Sigmoid colon (tissue), 4 donors: ENCODE measurements around the gene NCKAP5.

Experiments used
- CTCF ChIP-seq, 4 experiments: fragments of 450-650 bp in 3 of 4; fragments of 200-600 bp in 1 of 4; IDR thresholded peaks; one replicate each; pipeline ENCODE4 v1.5.1; 2016 to 2019; ENCODE audit warnings: antibody characterized with exemption in 4 of 4, mild to moderate bottlenecking in 3 of 4, moderate library complexity in 2 of 4
- EP300 ChIP-seq, 4 donors: sonication (generic); formaldehyde crosslinking; IDR thresholded peaks; one replicate each; pipeline ENCODE4 v1.6.1; 2017; ENCODE audit warnings: antibody characterized with exemption in 4 of 4
- POLR2A ChIP-seq, 2 donors: fragments of 450-650 bp; IDR thresholded peaks; one replicate each; pipeline ENCODE4 v1.6.1; 2016; ENCODE audit warnings: antibody characterized with exemption in 2 of 2, mild to moderate bottlenecking in 2 of 2, moderate library complexity in 2 of 2
- POLR2AphosphoS5 ChIP-seq, 4 donors: sonication (generic); formaldehyde crosslinking; IDR thresholded peaks; one replicate each; pipeline ENCODE4 v1.6.1; 2017; ENCODE audit warnings: antibody characterized with exemption in 4 of 4

- TF ChIP-seq CTCF (IDR thresholded peaks at IDR 0.05) (no peak), POLR2A (IDR thresholded peaks at IDR 0.05) (no peak), POLR2AphosphoS5 (IDR thresholded peaks at IDR 0.05) (no peak), EP300 (IDR thresholded peaks at IDR 0.05) (no peak)
Observed at GRCh38 chr2:133249362-133249761, 318.9 kb downstream of the NCKAP5 start.
